ENCODE data around the gene MBD4.

DNA sequence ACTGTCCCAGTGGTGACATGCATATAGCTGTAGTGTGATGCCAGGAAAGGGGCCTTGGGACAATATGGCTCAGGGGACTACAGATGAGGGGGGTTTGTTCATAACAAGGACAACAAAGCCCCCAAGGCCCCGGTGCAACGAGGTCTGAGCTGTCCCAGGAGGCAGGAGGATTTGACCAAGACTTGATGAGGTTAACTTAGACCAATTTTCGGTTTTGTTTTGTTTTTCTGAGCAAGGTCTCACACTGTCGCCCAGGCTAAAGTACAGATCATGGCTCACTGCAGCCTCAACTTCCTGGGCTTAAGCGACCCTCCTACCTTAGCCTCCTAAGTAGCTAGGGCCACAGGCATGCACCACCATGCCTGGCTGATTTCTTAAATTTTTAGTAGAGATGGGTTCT is 35.1 kb downstream of the MBD4 start:
- TF ChIP-seq, protein P1, sequence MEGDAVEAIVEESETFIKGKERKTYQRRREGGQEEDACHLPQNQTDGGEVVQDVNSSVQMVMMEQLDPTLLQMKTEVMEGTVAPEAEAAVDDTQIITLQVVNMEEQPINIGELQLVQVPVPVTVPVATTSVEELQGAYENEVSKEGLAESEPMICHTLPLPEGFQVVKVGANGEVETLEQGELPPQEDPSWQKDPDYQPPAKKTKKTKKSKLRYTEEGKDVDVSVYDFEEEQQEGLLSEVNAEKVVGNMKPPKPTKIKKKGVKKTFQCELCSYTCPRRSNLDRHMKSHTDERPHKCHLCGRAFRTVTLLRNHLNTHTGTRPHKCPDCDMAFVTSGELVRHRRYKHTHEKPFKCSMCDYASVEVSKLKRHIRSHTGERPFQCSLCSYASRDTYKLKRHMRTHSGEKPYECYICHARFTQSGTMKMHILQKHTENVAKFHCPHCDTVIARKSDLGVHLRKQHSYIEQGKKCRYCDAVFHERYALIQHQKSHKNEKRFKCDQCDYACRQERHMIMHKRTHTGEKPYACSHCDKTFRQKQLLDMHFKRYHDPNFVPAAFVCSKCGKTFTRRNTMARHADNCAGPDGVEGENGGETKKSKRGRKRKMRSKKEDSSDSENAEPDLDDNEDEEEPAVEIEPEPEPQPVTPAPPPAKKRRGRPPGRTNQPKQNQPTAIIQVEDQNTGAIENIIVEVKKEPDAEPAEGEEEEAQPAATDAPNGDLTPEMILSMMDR (IDR thresholded peaks at IDR 0.05), result no peak
- no peak for TF ChIP-seq POLR2A (IDR thresholded peaks at IDR 0.05)
- TF ChIP-seq EP300 (IDR thresholded peaks at IDR 0.05), result no peak
